B cell (primary cell): ENCODE measurements around the gene PKNOX1. TPM values are rescaled to one million over a fixed set of nuclear protein-coding genes. Genes with fewer than 3 reads are reported as not detected.

Source experiments
- ATAC-seq: fragments of 200-7000 bp; cut with Tn5 transposase; one replicate; pipeline ENCODE4 v1.10.0; 2021; ENCODE audit warnings: low read depth, mild to moderate bottlenecking, moderate number of reproducible peaks, moderate library complexity
- CTCF ChIA-PET: fragments of 350-600 bp; sonication (Branson Sonifier 250); formaldehyde crosslinking; loops from one replicate; lab custom pipeline; 2021; ENCODE audit warnings: antibody characterized with exemption, inconsistent platforms; lab: Charles Lee
- POLR2A ChIA-PET: fragments of 350-600 bp; sonication (Branson Sonifier 250); formaldehyde crosslinking; loops from one replicate; lab custom pipeline; 2021; ENCODE audit warnings: antibody characterized with exemption; lab: Charles Lee
- DNase-seq: peaks from one replicate; pipeline ENCODE4 v3.0.0; 2013
- H2AFZ ChIP-seq: 2 replicates; pipeline ENCODE4 v1.6.1; 2012; ENCODE audit warnings: mild to moderate bottlenecking, low read depth, low read length; ENCODE audit not compliant: insufficient read depth, poor library complexity, severe bottlenecking
- H3K27ac ChIP-seq, 2 donors: 1 replicate in 1 of 2; 2 replicates in 1 of 2; pipeline ENCODE4 v1.5.1; 2012 to 2013; ENCODE audit warnings: low read length in 2 of 2, mild to moderate bottlenecking in 2 of 2, moderate library complexity in 1 of 2
- H3K27me3 ChIP-seq, 4 experiments: fragments of 200-600 bp in 1 of 4; sonication (generic) in 1 of 4; replicated peaks in 1 of 4; 1 replicate in 2 of 4; 2 replicates in 2 of 4; pipeline versions ENCODE4 v1.6.1 to v1.7.0; 2013 to 2016; ENCODE audit warnings: low read length in 3 of 4, mild to moderate bottlenecking in 2 of 4, mixed read lengths in 1 of 4, moderate library complexity in 1 of 4; ENCODE audit not compliant: insufficient read depth in 4 of 4, control insufficient read depth in 3 of 4; ENCODE audit errors: control extremely low read depth in 1 of 4
- H3K36me3 ChIP-seq, 2 experiments: replicated peaks in 1 of 2; 1 replicate in 1 of 2; 2 replicates in 1 of 2; pipeline versions ENCODE4 v1.6.1 to v1.7.1; 2013; ENCODE audit warnings: low read length in 1 of 2; ENCODE audit not compliant: insufficient read depth in 2 of 2, control insufficient read depth in 1 of 2; ENCODE audit errors: control extremely low read depth in 1 of 2, extremely low read depth in 1 of 2
- H3K4me1 ChIP-seq, 2 donors: fragments of 200-600 bp in 1 of 2; sonication (generic) in 1 of 2; 1 replicate in 1 of 2; 2 replicates in 1 of 2; pipeline versions ENCODE4 v1.5.1 to v1.6.1; 2013 to 2017; ENCODE audit warnings: low read length in 2 of 2; ENCODE audit not compliant: control insufficient read depth in 2 of 2, insufficient read depth in 2 of 2
- H3K4me2 ChIP-seq: replicated peaks from 2 replicates; pipeline ENCODE3; 2012; ENCODE audit warnings: mild to moderate bottlenecking, low read depth, low read length; ENCODE audit not compliant: poor library complexity, severe bottlenecking
- H3K4me3 ChIP-seq, 5 experiments: fragments of 200-600 bp in 1 of 5; sonication (generic) in 1 of 5; 1 replicate in 3 of 5; 2 replicates in 2 of 5; pipeline versions ENCODE4 v1.5.1 to v1.7.0; 2011 to 2016; ENCODE audit warnings: low read length in 4 of 5, mild to moderate bottlenecking in 4 of 5, low read depth in 2 of 5, control low read depth in 1 of 5, moderate library complexity in 1 of 5; ENCODE audit not compliant: insufficient read depth in 1 of 5; ENCODE audit errors: control extremely low read depth in 1 of 5, extremely low read depth in 1 of 5
- H3K79me2 ChIP-seq: fragments of 200-600 bp; sonication (generic); one replicate; pipeline ENCODE4 v1.6.0; 2016; ENCODE audit warnings: low read length; ENCODE audit not compliant: control insufficient read depth, insufficient read depth
- H3K9ac ChIP-seq: fragments of 200-600 bp; sonication (generic); 2 replicates; pipeline ENCODE4 v1.6.1; 2017; ENCODE audit warnings: mild to moderate bottlenecking, low read length, moderate library complexity
- H3K9me3 ChIP-seq, 3 donors: one replicate each; pipeline versions ENCODE4 v1.6.1 to v1.7.1; 2013; ENCODE audit warnings: low read length in 2 of 3; ENCODE audit not compliant: control insufficient read depth in 2 of 3, insufficient read depth in 1 of 3; ENCODE audit errors: control extremely low read depth in 1 of 3
- H4K20me1 ChIP-seq: 2 replicates; pipeline ENCODE4 v1.6.0; 2012; ENCODE audit warnings: mild to moderate bottlenecking, low read length; ENCODE audit not compliant: insufficient read depth, control insufficient read depth, poor library complexity, severe bottlenecking
- H3K27ac Mint-ChIP-seq: one replicate; pipeline ENCODE4 v1.8.0; 2021; ENCODE audit warnings: mixed read lengths
- H3K27me3 Mint-ChIP-seq: one replicate; pipeline ENCODE4 v1.8.0; 2021; ENCODE audit warnings: mixed read lengths
- H3K4me1 Mint-ChIP-seq: one replicate; pipeline ENCODE4 v1.8.0; 2021; ENCODE audit warnings: mixed read lengths
- H3K4me3 Mint-ChIP-seq: one replicate; pipeline ENCODE4 v1.8.0; 2021; ENCODE audit warnings: mixed read lengths
- H3K9me3 Mint-ChIP-seq: one replicate; pipeline ENCODE4 v1.8.0; 2022; ENCODE audit warnings: mixed read lengths; ENCODE audit not compliant: insufficient read depth
- EZH2 ChIP-seq: IDR thresholded peaks from 2 replicates; pipeline ENCODE4 v1.6.1; 2012; ENCODE audit warnings: borderline replicate concordance, low read depth, mild to moderate bottlenecking, moderate library complexity, low read length; ENCODE audit not compliant: insufficient read depth, poor library complexity, severe bottlenecking
- WGBS: methylation state at CpG from one replicate; pipeline ENCODE4 v1.1.5; 2013; ENCODE audit warnings: missing lambda C conversion rate; ENCODE audit not compliant: insufficient coverage; 5-methylcytosine and 5-hydroxymethylcytosine counted together
- intact Hi-C: fragments of 100-400 bp; cut with micrococcal nuclease; formaldehyde crosslinking; loops from one replicate; pipeline ENCODE4 v1.10.0; 2022
- polyA plus RNA-seq: library from polyadenylated mRNA; depleted of rRNA; stranded (reverse); fragments of >200 nt; gene quantifications from 2 replicates; pipeline ENCODE4 v1.2.3, GENCODE V29; 2012
- total RNA-seq, 2 donors: library from RNA; stranded (reverse); fragments of 120-200 nt in 1 of 2; gene quantifications; 1 replicate in 1 of 2; 2 replicates in 1 of 2; pipeline versions ENCODE4 v1.2.3 to v1.2.4, GENCODE V29; 2013 to 2022
- TF ChIP-seq, protein P1 (sequence below): fragments of 200-600 bp; IDR thresholded peaks from one replicate; pipeline ENCODE4 v1.8.0; 2022; ENCODE audit warnings: antibody characterized with exemption, mild to moderate bottlenecking

The PKNOX1 gene
- total and polyA plus RNA-seq, 2 donors (not counting 1 experiment from before 2014, with no cell fraction given), result 7.6 to 29.5 TPM

DNA sequence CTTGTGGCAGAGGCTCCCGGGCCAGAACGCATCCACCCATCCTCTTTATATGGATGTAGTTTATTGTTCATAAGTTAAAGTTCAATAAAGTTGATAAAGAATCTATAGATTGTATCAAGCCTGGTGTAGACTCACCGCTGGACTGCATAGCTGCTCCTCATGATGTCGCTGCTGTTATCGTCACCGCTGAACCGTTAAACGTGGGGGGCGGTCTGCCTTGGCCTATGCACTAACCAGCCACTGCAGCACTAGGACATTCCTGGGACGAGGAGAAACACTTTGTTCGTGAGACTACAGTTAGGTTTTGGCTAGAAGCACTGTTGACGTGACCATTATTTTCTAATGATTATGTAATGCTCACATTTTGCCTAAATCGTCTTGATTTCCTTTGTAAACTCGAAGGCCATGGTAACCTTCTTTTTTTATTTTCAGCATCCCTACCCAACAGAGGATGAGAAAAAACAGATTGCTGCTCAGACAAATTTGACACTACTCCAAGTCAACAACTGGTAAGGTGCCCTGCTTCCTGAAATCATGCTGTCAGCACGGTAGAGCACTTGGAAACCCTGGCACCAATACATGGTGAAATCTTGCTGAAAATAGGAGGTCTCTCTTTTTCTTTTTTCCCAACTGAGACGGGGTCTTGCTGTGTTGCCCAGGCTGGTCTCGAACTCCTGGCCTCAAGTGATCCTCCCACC, 50.2 kb downstream of the PKNOX1 start:
- no peaks in the 10 kb centered on the region for H3K79me2 ChIP-seq
- DNase-seq (no peak), ATAC-seq (no peak)
- peaks cover 16% of the 10 kb centered on the region for H3K4me1 Mint-ChIP-seq
- H3K36me3 ChIP-seq, result peaks cover 0 to 56% of the 10 kb centered on the region in 2 experiments
- H3K27me3 ChIP-seq, result no peaks in the 10 kb centered on the region
- no peak overlapping the region for H3K4me3 ChIP-seq
- no peaks in the 10 kb centered on the region for H4K20me1 ChIP-seq
- no peak overlapping the region for H3K4me3 Mint-ChIP-seq
- H3K27me3 Mint-ChIP-seq, result no peaks in the 10 kb centered on the region
- TF ChIP-seq, protein P1, sequence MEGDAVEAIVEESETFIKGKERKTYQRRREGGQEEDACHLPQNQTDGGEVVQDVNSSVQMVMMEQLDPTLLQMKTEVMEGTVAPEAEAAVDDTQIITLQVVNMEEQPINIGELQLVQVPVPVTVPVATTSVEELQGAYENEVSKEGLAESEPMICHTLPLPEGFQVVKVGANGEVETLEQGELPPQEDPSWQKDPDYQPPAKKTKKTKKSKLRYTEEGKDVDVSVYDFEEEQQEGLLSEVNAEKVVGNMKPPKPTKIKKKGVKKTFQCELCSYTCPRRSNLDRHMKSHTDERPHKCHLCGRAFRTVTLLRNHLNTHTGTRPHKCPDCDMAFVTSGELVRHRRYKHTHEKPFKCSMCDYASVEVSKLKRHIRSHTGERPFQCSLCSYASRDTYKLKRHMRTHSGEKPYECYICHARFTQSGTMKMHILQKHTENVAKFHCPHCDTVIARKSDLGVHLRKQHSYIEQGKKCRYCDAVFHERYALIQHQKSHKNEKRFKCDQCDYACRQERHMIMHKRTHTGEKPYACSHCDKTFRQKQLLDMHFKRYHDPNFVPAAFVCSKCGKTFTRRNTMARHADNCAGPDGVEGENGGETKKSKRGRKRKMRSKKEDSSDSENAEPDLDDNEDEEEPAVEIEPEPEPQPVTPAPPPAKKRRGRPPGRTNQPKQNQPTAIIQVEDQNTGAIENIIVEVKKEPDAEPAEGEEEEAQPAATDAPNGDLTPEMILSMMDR, result no peak
- peaks cover 0 to 15% of the 10 kb centered on the region in 2 donors for H3K4me1 ChIP-seq
- 98% methylated on average over 12 of the region's 17 CpGs for WGBS
- no peak overlapping the region for H3K9ac ChIP-seq
- H2AFZ ChIP-seq, result no peak overlapping the region
- POLR2A ChIA-PET, result no interaction called here
- no peak overlapping the region for H3K4me2 ChIP-seq
- no peak overlapping the region for H3K27ac Mint-ChIP-seq
- intact Hi-C loops, result no loop called here
- no peaks in the 10 kb centered on the region for H3K9me3 Mint-ChIP-seq
- no peak overlapping the region for H3K27ac ChIP-seq
- H3K9me3 ChIP-seq, result no peaks in the 10 kb centered on the region
- CTCF ChIA-PET, result no interaction called here

GRCh38 chr21:43025636-43026180, 51.3 kb downstream of the PKNOX1 start:
- Histone ChIP-seq H3K4me3 (no peak overlapping the region), H3K79me2 (no peaks in the 10 kb centered on the region), H3K36me3 (peaks cover 0 to 62% of the 10 kb centered on the region in 2 experiments), H3K9me3 (no peaks in the 10 kb centered on the region), H3K9ac (no peak overlapping the region), H4K20me1 (no peaks in the 10 kb centered on the region), H3K4me2 (no peak overlapping the region), H3K27me3 (no peaks in the 10 kb centered on the region), H2AFZ (no peak overlapping the region), H3K4me1 (peaks cover 0 to 4% of the 10 kb centered on the region in 2 donors), H3K27ac (no peak overlapping the region)
- no peaks in the 10 kb centered on the region for H3K9me3 Mint-ChIP-seq
- TF ChIP-seq EZH2, result no peak
- TF ChIP-seq, protein P1, result no peak
- intact Hi-C loops, result no loop called here
- CTCF ChIA-PET, result no interaction called here
- POLR2A ChIA-PET, result no interaction called here
- H3K4me1 Mint-ChIP-seq, result peaks cover 4% of the 10 kb centered on the region
- WGBS, result 90% methylated on average over 2 of the region's 6 CpGs
- ATAC-seq (no peak), DNase-seq (no peak)
- no peak overlapping the region for H3K4me3 Mint-ChIP-seq
- H3K27ac Mint-ChIP-seq, result no peak overlapping the region
- no peaks in the 10 kb centered on the region for H3K27me3 Mint-ChIP-seq
